Posterior cingulate gyrus (tissue), 11 donors: ENCODE results near the gene TOR1AIP2.
"Not testable (repeated sequence)": the region's sequence is repeated elsewhere in the genome, so short reads cannot be mapped to it uniquely, and the experiment has no call there.

Source experiments
- DNase-seq, 10 donors: peaks; one replicate each; pipeline versions ENCODE4 v3.0.0 to v3.0.0-alpha.2; 2020 to 2021; ENCODE audit warnings: mixed read lengths in 3 of 10
- intact Hi-C: fragments of 100-400 bp; cut with DNase I; formaldehyde crosslinking; loops from one replicate; pipeline ENCODE4 v1.15.1; 2023

TOR1AIP2 gene

GRCh38 chr1:179809506-179810366 is 67.9 kb downstream of the TOR1AIP2 start:
- DNase-seq = peak in 8 of 10 donors; percentile 55 to 94 (median 72)
- intact Hi-C loops = no loop called here

- intact Hi-C loops = no loop called here
- no peak for DNase-seq
These were observed 69.1 kb downstream of the TOR1AIP2 start for GRCh38 chr1:179808503-179808902.

DNA sequence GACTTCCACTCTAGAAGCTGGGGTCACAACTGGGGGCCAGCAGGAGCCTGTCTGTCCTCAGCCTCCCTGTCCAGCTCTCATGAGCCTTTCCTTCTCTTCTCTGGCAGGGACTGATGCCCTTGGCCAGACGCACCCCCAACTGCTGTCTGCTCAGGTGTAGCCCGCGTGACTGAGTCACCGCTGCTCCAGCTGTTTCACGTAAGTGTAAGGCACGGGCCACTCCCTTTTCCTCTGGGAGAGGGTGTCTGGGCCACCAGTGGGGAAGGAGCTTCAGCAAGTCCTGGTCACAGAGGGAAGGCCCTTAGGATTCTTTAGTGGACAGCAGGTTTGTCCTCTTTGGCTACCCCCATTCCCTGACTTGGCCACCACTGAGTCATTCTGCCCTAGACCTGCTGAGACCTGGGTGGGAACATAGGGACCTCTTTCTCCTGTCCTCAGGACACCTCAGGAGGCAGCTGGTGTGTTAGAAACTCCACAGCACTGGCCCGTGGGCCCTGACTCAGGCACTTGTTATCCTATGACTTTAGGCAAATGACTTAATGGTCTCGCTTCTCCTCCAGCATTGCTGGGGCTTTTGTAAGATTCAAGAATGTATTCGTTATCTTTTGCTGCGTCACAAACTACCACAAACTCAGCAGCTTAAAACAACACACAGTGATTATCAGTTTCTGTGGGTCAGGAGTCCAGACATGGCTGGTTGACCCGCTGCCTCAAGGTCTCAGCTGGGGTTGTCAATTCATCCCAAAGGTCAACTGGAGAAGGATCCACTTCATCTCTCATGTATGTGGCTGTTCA is 69.7 kb downstream of the TOR1AIP2 start:
- peak in 1 of 10 donors; percentile 9 for DNase-seq

GRCh38 chr1:179807291-179807690 is 70.3 kb downstream of the TOR1AIP2 start:
- intact Hi-C loops = no loop called here
- peak in 1 of 10 donors; percentile 42 for DNase-seq

More for the DNA sequence above, 69.7 kb downstream of the TOR1AIP2 start:
- intact Hi-C loops = no loop called here

DNA sequence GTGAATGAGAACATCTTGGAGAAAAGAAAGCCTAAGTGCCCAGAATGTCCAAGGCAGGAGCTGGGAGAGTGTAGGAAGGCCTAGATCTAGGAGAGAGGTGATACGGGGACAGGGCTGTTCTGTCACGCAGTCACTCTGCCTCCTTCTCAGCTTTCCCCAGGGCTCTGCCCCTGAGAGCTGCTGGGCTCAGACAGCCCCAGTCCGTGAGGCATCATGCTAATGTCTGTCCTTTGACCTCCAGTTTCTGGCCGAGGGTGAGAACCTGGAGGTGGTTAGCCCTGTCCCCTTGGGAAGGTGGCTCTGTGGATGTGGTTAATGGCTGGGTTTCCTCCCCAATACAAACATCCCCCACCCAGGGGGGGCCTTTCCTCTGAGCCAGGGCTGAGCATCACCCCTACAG is 71.3 kb downstream of the TOR1AIP2 start:
- peak in 1 of 10 donors; percentile 9 for DNase-seq
- intact Hi-C loops = no loop called here

DNA sequence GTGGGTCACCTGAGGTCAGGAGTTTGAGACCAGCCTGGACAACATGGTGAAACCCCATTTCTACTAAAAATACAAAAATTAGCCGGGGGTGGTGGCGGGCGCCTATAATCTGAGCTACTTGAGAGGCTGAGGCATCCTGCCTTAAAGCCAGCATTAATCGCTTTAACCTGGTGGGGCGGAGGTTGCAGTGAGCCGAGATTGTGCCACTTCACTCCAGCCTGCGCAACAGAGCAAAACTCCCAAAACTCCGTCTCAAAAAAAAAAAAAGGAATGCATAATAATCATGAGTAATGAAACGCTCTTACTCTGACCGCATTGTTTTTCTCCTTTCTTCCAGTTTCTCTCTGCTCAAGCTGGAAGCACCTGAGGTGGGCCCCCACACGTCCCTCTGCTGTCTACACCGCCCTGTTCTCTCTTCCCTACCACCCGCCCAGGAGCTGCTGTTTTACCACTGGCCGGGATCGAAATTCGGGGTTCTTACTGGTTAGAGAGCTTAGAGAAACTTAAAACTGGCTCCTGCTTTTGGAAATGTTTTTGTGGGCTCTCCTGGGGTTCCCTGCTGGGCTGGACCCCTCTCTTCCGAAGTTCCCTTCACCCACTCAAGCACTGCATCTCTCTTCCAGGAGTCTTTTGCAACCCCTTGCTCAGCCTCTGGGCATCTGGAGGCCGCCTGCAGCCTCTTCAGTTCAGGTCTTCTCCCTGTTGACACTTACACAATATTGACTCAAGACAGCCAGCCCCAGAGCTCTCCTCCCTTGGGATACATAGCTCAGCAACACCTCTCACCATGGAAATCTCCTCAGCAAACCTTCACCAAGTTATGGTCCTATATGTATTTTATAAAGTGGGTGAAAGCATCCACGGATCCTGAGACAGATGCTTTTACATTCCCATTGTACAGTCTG is 72.1 kb downstream of the TOR1AIP2 start:
- intact Hi-C loops = no loop called here
- DNase-seq = peak in 2 of 10 donors; percentile 26 to 71

DNA sequence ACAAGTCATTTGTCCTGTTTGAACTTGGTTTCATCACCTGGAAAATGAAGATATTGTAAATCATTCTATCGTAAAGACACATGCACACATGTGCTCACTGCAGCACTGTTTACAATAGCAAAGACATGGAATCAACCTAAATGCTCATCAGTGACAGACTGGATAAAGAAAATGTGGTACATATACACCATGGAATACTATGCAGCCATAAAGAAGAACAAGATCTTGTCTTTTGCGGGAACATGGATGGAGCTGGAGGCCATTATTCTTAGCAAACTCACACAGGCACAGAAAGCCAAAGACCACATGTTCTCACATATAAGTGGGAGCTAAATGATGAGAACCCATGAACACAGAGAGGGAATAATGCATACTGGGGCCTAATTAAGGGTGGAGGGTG is 73.2 kb downstream of the TOR1AIP2 start:
- intact Hi-C loops, DNase-seq: not testable (repeated sequence)

GRCh38 chr1:179803918-179804317 is 73.7 kb downstream of the TOR1AIP2 start:
- DNase-seq = no peak
- intact Hi-C loops = no loop called here

DNA sequence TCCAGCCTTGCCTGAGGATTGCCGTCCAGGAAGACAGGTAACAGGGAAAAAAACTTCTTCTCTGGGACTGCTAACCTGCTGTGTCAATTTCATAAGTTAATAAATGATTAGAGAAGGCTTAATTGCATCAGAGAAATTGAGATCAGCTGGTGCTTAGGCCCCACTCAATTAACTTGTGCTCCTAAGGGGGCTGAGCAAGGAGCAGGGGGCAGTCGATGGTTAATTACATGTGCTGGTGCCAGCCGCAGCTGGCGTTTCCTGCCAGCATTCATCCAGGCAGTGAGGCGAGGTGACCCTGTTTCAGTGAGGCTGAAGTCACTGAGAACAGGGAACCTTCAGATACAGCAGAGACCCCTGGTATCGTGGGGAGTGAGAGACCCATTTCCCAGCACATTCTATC is 74.5 kb downstream of the TOR1AIP2 start:
- intact Hi-C loops = no loop called here
- peak in 2 of 10 donors; percentile 15 to 22 for DNase-seq

DNA sequence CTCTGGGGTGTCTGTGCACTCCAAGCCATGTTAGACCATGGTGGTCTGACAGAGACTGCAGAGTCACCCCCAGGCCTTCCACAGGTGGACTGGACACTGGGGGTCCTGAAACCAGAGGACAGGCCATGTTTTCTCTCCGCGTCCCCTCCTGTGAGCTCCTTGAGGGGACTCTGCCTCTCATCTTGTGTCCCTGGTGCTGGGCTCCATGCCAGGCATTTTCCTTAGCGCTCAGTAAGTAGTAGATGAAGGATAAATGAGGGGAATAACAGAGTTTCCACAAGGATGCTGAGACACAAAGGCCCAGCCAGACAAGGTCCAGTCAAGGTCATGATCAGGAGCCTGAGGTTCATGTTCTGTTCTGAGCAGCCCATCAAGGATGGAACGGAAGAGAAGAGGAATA is 77.1 kb downstream of the TOR1AIP2 start:
- no peak for DNase-seq

GRCh38 chr1:179798864-179799516 is 78.6 kb downstream of the TOR1AIP2 start:
- intact Hi-C loops = no loop called here
- no peak for DNase-seq

More for the DNA sequence above, 77.1 kb downstream of the TOR1AIP2 start:
- intact Hi-C loops = no loop called here

- intact Hi-C loops = no loop called here
These were observed 79.3 kb downstream of the TOR1AIP2 start for GRCh38 chr1:179798213-179798863.

GRCh38 chr1:179794669-179795068 is 82.9 kb downstream of the TOR1AIP2 start:
- intact Hi-C loops = no loop called here
- DNase-seq = no peak

More at GRCh38 chr1:179798213-179798863, 79.3 kb downstream of the TOR1AIP2 start:
- no peak for DNase-seq

GRCh38 chr1:179794146-179794545 is 83.5 kb downstream of the TOR1AIP2 start:
- intact Hi-C loops = no loop called here
- no peak for DNase-seq

GRCh38 chr1:179793281-179793680 is 84.3 kb downstream of the TOR1AIP2 start:
- no peak for DNase-seq
- intact Hi-C loops = no loop called here
